GM12801 (cell line): ENCODE results near the gene GTPBP8.

Experiments
- CTCF ChIP-seq: IDR thresholded peaks from one replicate; pipeline ENCODE4 v1.5.1; 2011; ENCODE audit warnings: control low read depth; ENCODE audit not compliant: insufficient read length; ENCODE audit errors: extremely low read depth

Gene GTPBP8

DNA sequence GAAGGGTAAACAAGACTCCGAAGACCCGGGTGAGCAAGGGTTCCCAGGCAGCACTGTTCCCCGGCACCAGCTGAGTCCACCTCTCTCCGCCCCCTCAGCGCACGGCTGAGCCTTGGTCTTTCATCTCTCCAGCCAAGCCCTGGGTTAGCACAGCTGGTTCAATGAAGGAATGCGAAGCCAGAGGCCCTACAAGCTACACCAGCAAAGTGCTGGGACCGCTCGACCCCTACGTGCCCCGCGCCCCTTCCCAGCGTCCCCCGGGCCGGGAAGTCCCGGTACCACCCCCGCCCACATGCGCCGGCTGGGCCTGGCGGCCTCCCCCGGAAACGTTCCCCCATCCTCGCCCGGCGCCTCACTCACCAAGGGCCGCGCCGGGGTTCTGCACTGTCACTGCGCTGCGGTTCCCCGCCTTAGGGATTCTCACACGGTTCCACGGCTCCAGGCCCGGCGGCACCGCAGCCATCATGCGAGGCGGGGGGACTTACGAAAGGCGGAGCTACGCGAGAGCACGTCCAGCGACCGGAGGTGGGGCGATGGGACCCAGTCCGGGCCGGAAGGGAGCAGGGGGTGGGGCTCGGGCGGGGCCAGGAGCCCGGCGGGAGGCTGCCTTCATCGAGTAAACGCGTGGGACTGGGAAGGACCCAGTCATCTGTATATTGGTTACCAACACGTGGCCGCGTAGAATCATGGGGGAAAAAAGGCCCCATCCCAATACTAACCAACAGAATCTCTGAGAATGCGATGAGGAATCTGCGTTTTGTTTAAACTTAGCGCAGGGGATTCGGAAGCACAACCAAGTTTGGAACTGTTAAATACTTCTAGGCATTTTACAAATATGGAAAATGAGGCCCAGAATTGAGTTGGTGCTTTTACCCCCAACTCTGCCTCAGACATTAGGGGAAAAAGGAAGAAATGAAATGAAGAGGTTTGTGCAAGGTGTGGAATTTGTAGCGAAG is 28.7 kb downstream of the GTPBP8 start:
- no peak for TF ChIP-seq CTCF

- TF ChIP-seq CTCF: no peak
Observed at GRCh38 chr3:113021471-113021870, 30.7 kb downstream of the GTPBP8 start.

DNA sequence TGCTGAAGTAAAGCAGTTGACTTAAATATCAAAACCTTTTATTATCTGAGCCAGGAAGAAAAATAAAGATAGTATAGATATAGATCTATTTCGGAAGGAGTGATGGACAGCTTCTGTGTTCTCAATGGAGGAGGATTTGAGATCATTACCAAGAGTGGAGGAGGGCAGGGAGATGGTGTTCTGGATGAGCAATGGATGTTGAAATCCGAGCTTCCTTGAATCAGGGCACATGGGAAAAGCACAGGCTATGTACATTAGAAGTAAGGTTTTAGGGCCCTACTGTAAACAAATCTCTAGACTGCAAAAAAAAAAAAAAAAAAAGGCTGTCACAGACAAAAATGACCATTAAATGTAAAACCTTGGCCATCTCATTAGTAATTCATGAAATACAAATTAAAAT is 43.2 kb downstream of the GTPBP8 start:
- no peak for TF ChIP-seq CTCF

- TF ChIP-seq CTCF: no peak
Observed at GRCh38 chr3:113035387-113035982, 44.7 kb downstream of the GTPBP8 start.

- TF ChIP-seq CTCF: no peak
Observed at GRCh38 chr3:113038328-113038727, 47.5 kb downstream of the GTPBP8 start.

GRCh38 chr3:113039546-113039945 is 48.8 kb downstream of the GTPBP8 start:
- TF ChIP-seq CTCF: no peak

DNA sequence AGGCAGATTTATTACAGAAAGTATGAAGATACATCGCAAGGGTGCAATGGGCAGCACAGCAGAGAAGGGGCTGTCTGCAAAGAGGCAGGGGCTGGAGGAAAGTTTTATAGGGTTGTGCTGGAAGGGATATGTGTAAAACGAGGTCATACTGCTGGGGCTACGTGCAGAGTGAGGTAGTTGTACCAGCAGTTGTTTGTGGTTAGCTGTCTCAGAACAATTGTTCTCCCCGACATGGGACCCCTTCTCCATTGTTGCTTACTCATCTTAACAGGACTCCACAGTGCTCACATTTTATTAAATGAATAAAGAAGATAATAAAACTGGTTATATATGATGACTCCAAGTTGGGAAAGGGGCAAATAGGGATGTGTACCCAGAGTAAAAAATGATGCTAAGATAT is 49.4 kb downstream of the GTPBP8 start:
- TF ChIP-seq CTCF: no peak
